SK-N-SH treated with all-trans-retinoic acid at 6 μM for 48 hours (cell line): ENCODE results near the gene APRT.

ENCODE experiments used
- ATAC-seq: fragments of 200-7000 bp; cut with Tn5 transposase; 3 replicates; pipeline ENCODE4 v1.9.1; 2020; ENCODE audit warnings: mild to moderate bottlenecking, moderate library complexity
- ARNTL ChIP-seq: fragments of 450-650 bp; formaldehyde crosslinking; IDR thresholded peaks from 2 replicates; pipeline ENCODE4 v1.5.0; 2020; ENCODE audit warnings: low read depth, mild to moderate bottlenecking, moderate library complexity, borderline replicate concordance
- BACH2 ChIP-seq: fragments of 250-450 bp; sonication (Bioruptor Pico); IDR thresholded peaks from 2 replicates; pipeline ENCODE4 v1.9.0; 2021; ENCODE audit warnings: mild to moderate bottlenecking, borderline replicate concordance
- CREB5 ChIP-seq: fragments of 250-450 bp; sonication (Bioruptor Pico); IDR thresholded peaks from 2 replicates; pipeline ENCODE4 v1.5.1; 2020; ENCODE audit warnings: low read depth, mild to moderate bottlenecking, moderate library complexity
- CSDC2 ChIP-seq: fragments of 250-450 bp; sonication (Bioruptor Pico); IDR thresholded peaks from 2 replicates; pipeline ENCODE4 v1.5.0; 2020; ENCODE audit warnings: mild to moderate bottlenecking, moderate library complexity
- ESRRG ChIP-seq: fragments of 250-450 bp; sonication (Bioruptor Pico); IDR thresholded peaks from 2 replicates; pipeline ENCODE4 v1.6.1; 2021; ENCODE audit warnings: mild to moderate bottlenecking
- ISL1 ChIP-seq: fragments of 250-450 bp; sonication (Bioruptor Pico); IDR thresholded peaks from 2 replicates; pipeline ENCODE4 v2.1.2; 2022; ENCODE audit warnings: mild to moderate bottlenecking, moderate library complexity
- PATZ1 ChIP-seq: fragments of 250-450 bp; sonication (Bioruptor Pico); IDR thresholded peaks from 2 replicates; pipeline ENCODE4 v1.8.0; 2020; ENCODE audit warnings: mild to moderate bottlenecking, moderate library complexity, borderline replicate concordance
- POU6F1 ChIP-seq: fragments of 250-450 bp; sonication (Bioruptor Pico); IDR thresholded peaks from 2 replicates; pipeline ENCODE4 v1.8.0; 2021; ENCODE audit warnings: low read depth, mild to moderate bottlenecking, moderate library complexity, borderline replicate concordance
- PPARA ChIP-seq: fragments of 250-450 bp; sonication (Bioruptor Pico); IDR thresholded peaks from 2 replicates; pipeline ENCODE4 v1.5.0; 2020; ENCODE audit warnings: mild to moderate bottlenecking, borderline replicate concordance
- RARB ChIP-seq: fragments of 250-450 bp; sonication (Bioruptor Pico); IDR thresholded peaks from 2 replicates; pipeline ENCODE4 v1.8.0; 2021; ENCODE audit warnings: mild to moderate bottlenecking, moderate library complexity
- SNAI2 ChIP-seq: fragments of 250-450 bp; sonication (Bioruptor Pico); IDR thresholded peaks from 2 replicates; pipeline ENCODE4 v1.5.0; 2020; ENCODE audit warnings: mild to moderate bottlenecking, moderate library complexity
- TCF4 ChIP-seq: fragments of 250-450 bp; sonication (Bioruptor Pico); IDR thresholded peaks from 2 replicates; pipeline ENCODE4 v1.8.0; 2021; ENCODE audit warnings: mild to moderate bottlenecking, moderate library complexity, borderline replicate concordance
- TOX ChIP-seq: fragments of 250-450 bp; sonication (Bioruptor Pico); IDR thresholded peaks from 2 replicates; pipeline ENCODE4 v1.8.0; 2021; ENCODE audit warnings: mild to moderate bottlenecking, moderate library complexity, borderline replicate concordance
- TSHZ2 ChIP-seq: fragments of 250-450 bp; sonication (Bioruptor Pico); IDR thresholded peaks from 2 replicates; pipeline ENCODE4 v1.5.0; 2020; ENCODE audit warnings: mild to moderate bottlenecking, moderate library complexity
- ZC3H10 ChIP-seq: fragments of 250-450 bp; sonication (Bioruptor Pico); IDR thresholded peaks from 2 replicates; pipeline ENCODE4 v1.5.1; 2021; ENCODE audit warnings: mild to moderate bottlenecking, moderate library complexity
- ZFP3 ChIP-seq: fragments of 250-450 bp; sonication (Bioruptor Pico); IDR thresholded peaks from 2 replicates; pipeline ENCODE4 v1.5.0; 2020; ENCODE audit warnings: mild to moderate bottlenecking, moderate library complexity
- ZFP30 ChIP-seq: fragments of 450-650 bp; formaldehyde crosslinking; IDR thresholded peaks from 2 replicates; pipeline ENCODE4 v1.5.0; 2022; ENCODE audit warnings: mild to moderate bottlenecking, moderate library complexity
- ZNF565 ChIP-seq: fragments of 450-650 bp; formaldehyde crosslinking; conservative IDR thresholded peaks from 2 replicates; pipeline ENCODE4 v1.5.0; 2020; ENCODE audit warnings: low read depth, mild to moderate bottlenecking, moderate library complexity
- ZNF70 ChIP-seq: fragments of 450-650 bp; formaldehyde crosslinking; IDR thresholded peaks from 2 replicates; pipeline ENCODE4 v1.5.0; 2020; ENCODE audit warnings: mild to moderate bottlenecking, moderate library complexity

The APRT gene

GRCh38 chr16:88809068-88809675 lies 2.6 kb downstream of the APRT start:
- no peak for ATAC-seq

GRCh38 chr16:88807626-88808453 lies 3.9 kb downstream of the APRT start:
- no peak for TF ChIP-seq CSDC2 (CRISPR knock-in tag)
- TF ChIP-seq RARB (CRISPR knock-in tag), result no peak
- no peak for TF ChIP-seq CREB5
- no peak for TF ChIP-seq TCF4 (CRISPR knock-in tag)
- TF ChIP-seq TOX (CRISPR knock-in tag), result no peak
- TF ChIP-seq ARNTL (CRISPR knock-in tag), result no peak
- no peak for TF ChIP-seq ISL1 (CRISPR knock-in tag)
- TF ChIP-seq TSHZ2 (CRISPR knock-in tag), result no peak
- no peak for TF ChIP-seq ESRRG (CRISPR knock-in tag)
- no peak for ATAC-seq

More at GRCh38 chr16:88809068-88809675, 2.6 kb downstream of the APRT start:
- TF ChIP-seq ISL1 (CRISPR knock-in tag), result no peak
- TF ChIP-seq ZFP30 (CRISPR knock-in tag), result no peak
- TF ChIP-seq CREB5, result no peak
- TF ChIP-seq ZC3H10, result no peak
- TF ChIP-seq PPARA (CRISPR knock-in tag), result no peak
- no peak for TF ChIP-seq CSDC2 (CRISPR knock-in tag)
- TF ChIP-seq SNAI2 (CRISPR knock-in tag), result no peak
- no peak for TF ChIP-seq RARB (CRISPR knock-in tag)
- no peak for TF ChIP-seq ZFP3 (CRISPR knock-in tag)
- no peak for TF ChIP-seq TCF4 (CRISPR knock-in tag)
- TF ChIP-seq TSHZ2 (CRISPR knock-in tag), result no peak
- TF ChIP-seq BACH2 (CRISPR knock-in tag), result no peak
- no peak for TF ChIP-seq TOX (CRISPR knock-in tag)
- no peak for TF ChIP-seq ESRRG (CRISPR knock-in tag)

GRCh38 chr16:88807142-88807625 lies 4.5 kb downstream of the APRT start:
- no peak for ATAC-seq
- TF ChIP-seq POU6F1 (CRISPR knock-in tag), result no peak
- no peak for TF ChIP-seq BACH2 (CRISPR knock-in tag)
- TF ChIP-seq PATZ1 (CRISPR knock-in tag), result no peak
- TF ChIP-seq ZNF565 (CRISPR knock-in tag), result no peak
- TF ChIP-seq TOX (CRISPR knock-in tag), result no peak
- TF ChIP-seq ZNF70 (CRISPR knock-in tag), result no peak
- TF ChIP-seq CSDC2 (CRISPR knock-in tag), result no peak
- no peak for TF ChIP-seq TSHZ2 (CRISPR knock-in tag)
- no peak for TF ChIP-seq ISL1 (CRISPR knock-in tag)
